GM12872 (cell line): ENCODE results near the gene CGREF1.

Source experiments
- TF ChIP-seq, protein P1 (sequence below): IDR thresholded peaks from 3 replicates; pipeline ENCODE4 v1.5.1; 2011; ENCODE audit warnings: low read depth, mild to moderate bottlenecking, low read length, moderate library complexity; ENCODE audit not compliant: insufficient read depth

Gene CGREF1

GRCh38 chr2:27128668-27129571 is 10.0 kb upstream of the CGREF1 start:
- TF ChIP-seq, protein P1, sequence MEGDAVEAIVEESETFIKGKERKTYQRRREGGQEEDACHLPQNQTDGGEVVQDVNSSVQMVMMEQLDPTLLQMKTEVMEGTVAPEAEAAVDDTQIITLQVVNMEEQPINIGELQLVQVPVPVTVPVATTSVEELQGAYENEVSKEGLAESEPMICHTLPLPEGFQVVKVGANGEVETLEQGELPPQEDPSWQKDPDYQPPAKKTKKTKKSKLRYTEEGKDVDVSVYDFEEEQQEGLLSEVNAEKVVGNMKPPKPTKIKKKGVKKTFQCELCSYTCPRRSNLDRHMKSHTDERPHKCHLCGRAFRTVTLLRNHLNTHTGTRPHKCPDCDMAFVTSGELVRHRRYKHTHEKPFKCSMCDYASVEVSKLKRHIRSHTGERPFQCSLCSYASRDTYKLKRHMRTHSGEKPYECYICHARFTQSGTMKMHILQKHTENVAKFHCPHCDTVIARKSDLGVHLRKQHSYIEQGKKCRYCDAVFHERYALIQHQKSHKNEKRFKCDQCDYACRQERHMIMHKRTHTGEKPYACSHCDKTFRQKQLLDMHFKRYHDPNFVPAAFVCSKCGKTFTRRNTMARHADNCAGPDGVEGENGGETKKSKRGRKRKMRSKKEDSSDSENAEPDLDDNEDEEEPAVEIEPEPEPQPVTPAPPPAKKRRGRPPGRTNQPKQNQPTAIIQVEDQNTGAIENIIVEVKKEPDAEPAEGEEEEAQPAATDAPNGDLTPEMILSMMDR: no peak

DNA sequence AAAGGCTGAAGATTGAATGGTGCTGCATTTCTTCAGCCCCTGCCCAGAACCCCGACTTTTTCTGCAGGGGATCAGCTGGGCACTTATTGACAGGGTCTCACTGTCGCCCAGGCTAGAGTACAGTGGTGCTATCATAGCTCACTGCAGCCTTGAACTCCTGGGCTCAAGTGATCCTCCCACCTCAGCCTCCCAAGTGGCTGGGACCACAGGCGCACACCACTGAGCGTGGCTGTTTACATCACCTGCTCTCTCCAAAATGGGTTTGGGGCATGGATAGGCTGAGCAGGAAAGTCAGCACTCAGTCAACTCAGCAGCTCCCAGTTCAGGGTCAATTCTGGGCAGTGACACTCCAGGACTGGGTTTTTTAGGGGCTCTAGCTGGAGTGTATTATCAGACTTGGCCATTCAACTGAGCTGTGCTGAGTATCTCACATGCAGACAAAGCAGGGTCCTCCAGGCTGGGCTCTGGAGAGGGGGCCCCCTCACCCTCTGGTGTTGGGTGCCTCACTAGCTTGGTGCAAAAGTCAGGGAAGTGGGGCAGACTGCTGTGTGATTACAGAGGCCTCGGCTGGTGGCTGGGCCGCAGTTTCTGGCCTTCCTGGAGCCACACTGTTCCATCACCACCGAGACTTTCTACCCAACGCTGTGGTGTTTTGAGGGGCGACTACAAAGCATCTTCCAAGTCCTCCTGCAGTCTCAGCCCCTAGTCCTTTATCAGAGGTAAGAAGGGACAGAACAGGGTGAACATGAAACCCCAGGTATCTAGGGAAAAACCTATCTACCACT is 9.1 kb upstream of the CGREF1 start:
- TF ChIP-seq, protein P1: no peak

GRCh38 chr2:27126252-27126710 is 7.4 kb upstream of the CGREF1 start:
- TF ChIP-seq, protein P1: no peak

DNA sequence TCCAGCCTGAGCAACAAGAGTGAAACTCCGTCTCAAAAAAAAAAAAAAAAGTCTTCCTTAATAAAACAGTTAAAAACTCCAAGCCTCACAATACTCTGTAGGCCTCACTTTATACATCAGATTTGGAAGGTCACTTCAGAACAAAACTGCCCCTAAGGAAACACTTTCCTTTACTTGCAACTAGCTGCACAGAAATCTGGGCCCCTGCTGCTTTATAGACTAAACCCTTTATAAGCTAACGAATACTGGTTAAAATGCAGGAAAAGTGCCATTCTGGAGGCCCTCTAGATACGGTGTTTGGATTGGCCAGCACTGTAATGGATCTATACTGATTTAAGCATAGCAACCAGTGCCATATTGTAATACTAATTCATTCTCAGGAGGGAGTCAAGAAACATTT is 6.2 kb upstream of the CGREF1 start:
- TF ChIP-seq, protein P1: no peak

- TF ChIP-seq, protein P1: no peak
Observed at GRCh38 chr2:27123302-27124150, 4.6 kb upstream of the CGREF1 start, which contains the start of gene ABHD1. TSS of gene ABHD1 (plus strand) at chr2:27123815. CDS start at chr2:27123949, 134 bp downstream.

DNA sequence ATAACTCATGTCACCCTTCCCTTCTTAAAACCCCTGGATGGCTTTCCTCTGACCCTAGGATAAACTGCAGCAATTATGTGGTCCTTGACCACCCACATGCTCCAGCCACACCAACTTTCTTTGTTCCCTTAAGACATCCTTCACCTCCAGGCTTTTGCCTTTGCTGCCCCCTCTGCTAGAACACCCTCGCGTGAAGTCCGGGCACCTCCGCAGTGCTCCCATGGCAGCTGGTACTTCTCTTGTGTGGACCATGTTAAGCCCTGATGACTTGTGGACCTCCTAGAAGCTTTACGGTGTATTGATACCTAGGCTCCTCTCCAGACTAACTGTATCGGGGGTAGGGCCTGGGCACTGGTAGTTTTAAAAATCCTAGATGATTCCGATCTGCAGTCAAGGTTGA is 3.9 kb upstream of the CGREF1 start:
- TF ChIP-seq, protein P1: no peak
